Progenitor cell of endocrine pancreas (in vitro differentiated cells): ENCODE measurements around the gene ACTR1B. TPM values are rescaled to one million over a fixed set of nuclear protein-coding genes. Genes with fewer than 3 reads are reported as not detected.
"Not testable (repeated sequence)": the region's sequence is repeated elsewhere in the genome, so short reads cannot be mapped to it uniquely, and the experiment has no call there.

ENCODE experiments used
- DNase-seq: peaks from one replicate; pipeline ENCODE4 v3.0.0; 2021; ENCODE audit warnings: low spot score; ENCODE audit not compliant: unreplicated experiment
- H3K27ac Mint-ChIP-seq: 2 replicates; pipeline ENCODE4 v1.8.0; 2021; ENCODE audit warnings: mild to moderate bottlenecking, moderate library complexity, mixed read lengths
- H3K27me3 Mint-ChIP-seq: 2 replicates; pipeline ENCODE4 v1.8.0; 2021; ENCODE audit warnings: mixed read lengths
- H3K36me3 Mint-ChIP-seq: 2 replicates; pipeline ENCODE4 v1.8.0; 2022; ENCODE audit warnings: mixed read lengths; ENCODE audit not compliant: insufficient read depth
- H3K4me1 Mint-ChIP-seq: 2 replicates; pipeline ENCODE4 v1.8.0; 2021; ENCODE audit warnings: low read depth, mixed read lengths
- H3K4me3 Mint-ChIP-seq: 2 replicates; pipeline ENCODE4 v1.8.0; 2021; ENCODE audit warnings: low read depth, mild to moderate bottlenecking, moderate library complexity, mixed read lengths
- H3K9me3 Mint-ChIP-seq: 2 replicates; pipeline ENCODE4 v1.8.0; 2021; ENCODE audit warnings: low read depth, mixed read lengths
- CTCF ChIP-seq: fragments of 200-600 bp; sonication (generic); IDR thresholded peaks from one replicate; pipeline ENCODE4 v1.5.0; 2021; ENCODE audit warnings: antibody characterized with exemption, mild to moderate bottlenecking; ENCODE audit not compliant: unreplicated experiment
- total RNA-seq: library from RNA; stranded (reverse); gene quantifications from 2 replicates; pipeline ENCODE4 v1.2.1, GENCODE V29; 2021

The ACTR1B gene
- total RNA-seq, 1 donor from 2014 or later = 88.5 TPM

- Mint-ChIP-seq H3K27me3 (no peaks in the 10 kb centered on the region), H3K9me3 (no peaks in the 10 kb centered on the region), H3K27ac (no peak overlapping the region), H3K4me3 (no peak overlapping the region), H3K4me1 (peaks cover 9% of the 10 kb centered on the region), H3K36me3 (peaks cover 10% of the 10 kb centered on the region)
- DNase-seq = no peak
- no peak for TF ChIP-seq CTCF
Measured at GRCh38 chr2:97644023-97644717, 19.7 kb downstream of the ACTR1B start.

GRCh38 chr2:97626049-97626430 is 37.8 kb downstream of the ACTR1B start:
- H3K9me3 Mint-ChIP-seq, H3K27ac Mint-ChIP-seq, DNase-seq, H3K4me3 Mint-ChIP-seq, H3K4me1 Mint-ChIP-seq, H3K36me3 Mint-ChIP-seq, H3K27me3 Mint-ChIP-seq: not testable (repeated sequence)

- DNase-seq, H3K36me3 Mint-ChIP-seq, H3K4me1 Mint-ChIP-seq, H3K27ac Mint-ChIP-seq, H3K9me3 Mint-ChIP-seq, H3K4me3 Mint-ChIP-seq, H3K27me3 Mint-ChIP-seq: not testable (repeated sequence)
Measured at GRCh38 chr2:97625354-97626048, 38.3 kb downstream of the ACTR1B start.

GRCh38 chr2:97622976-97623375 is 40.9 kb downstream of the ACTR1B start:
- peak overlapping the region; percentile 1 for H3K27ac Mint-ChIP-seq
- not testable (repeated sequence) for H3K9me3 Mint-ChIP-seq, H3K4me1 Mint-ChIP-seq, H3K36me3 Mint-ChIP-seq, DNase-seq, H3K4me3 Mint-ChIP-seq, H3K27me3 Mint-ChIP-seq

GRCh38 chr2:97620492-97620891 is 43.4 kb downstream of the ACTR1B start:
- H3K27me3 Mint-ChIP-seq, H3K36me3 Mint-ChIP-seq, H3K4me3 Mint-ChIP-seq, DNase-seq, H3K9me3 Mint-ChIP-seq, H3K27ac Mint-ChIP-seq, H3K4me1 Mint-ChIP-seq: not testable (repeated sequence)

GRCh38 chr2:97618939-97619827 is 44.7 kb downstream of the ACTR1B start:
- DNase-seq, H3K27me3 Mint-ChIP-seq, H3K27ac Mint-ChIP-seq, H3K36me3 Mint-ChIP-seq, H3K4me1 Mint-ChIP-seq, H3K9me3 Mint-ChIP-seq, H3K4me3 Mint-ChIP-seq: not testable (repeated sequence)

GRCh38 chr2:97617911-97618310 is 45.9 kb downstream of the ACTR1B start:
- H3K27me3 Mint-ChIP-seq = peaks cover 4% of the 10 kb centered on the region
- TF ChIP-seq CTCF = no peak
- DNase-seq = no peak
- no peaks in the 10 kb centered on the region for H3K4me1 Mint-ChIP-seq
- no peak overlapping the region for H3K27ac Mint-ChIP-seq
- H3K36me3 Mint-ChIP-seq = no peaks in the 10 kb centered on the region
- no peak overlapping the region for H3K4me3 Mint-ChIP-seq
- no peaks in the 10 kb centered on the region for H3K9me3 Mint-ChIP-seq

- not testable (repeated sequence) for H3K27ac Mint-ChIP-seq, DNase-seq, H3K36me3 Mint-ChIP-seq, H3K4me1 Mint-ChIP-seq, H3K4me3 Mint-ChIP-seq, H3K9me3 Mint-ChIP-seq, H3K27me3 Mint-ChIP-seq
Measured at GRCh38 chr2:97615746-97616145, 48.1 kb downstream of the ACTR1B start.

GRCh38 chr2:97611895-97612294 is 51.9 kb downstream of the ACTR1B start:
- H3K27me3 Mint-ChIP-seq, H3K9me3 Mint-ChIP-seq, DNase-seq, H3K27ac Mint-ChIP-seq, H3K36me3 Mint-ChIP-seq, H3K4me3 Mint-ChIP-seq, H3K4me1 Mint-ChIP-seq: not testable (repeated sequence)

- H3K9me3 Mint-ChIP-seq, H3K27me3 Mint-ChIP-seq, DNase-seq, H3K27ac Mint-ChIP-seq, H3K4me3 Mint-ChIP-seq, H3K4me1 Mint-ChIP-seq, H3K36me3 Mint-ChIP-seq: not testable (repeated sequence)
Measured at GRCh38 chr2:97608745-97609144, 55.1 kb downstream of the ACTR1B start.
